NT2/D1 (cell line): ENCODE measurements around the gene DCTD.

ENCODE experiments used
- SUZ12 ChIP-seq: IDR thresholded peaks from 2 replicates; pipeline ENCODE4 v1.6.1; 2011; ENCODE audit not compliant: insufficient read length, insufficient read depth; ENCODE audit errors: extremely low read depth
- YY1 ChIP-seq: IDR thresholded peaks from 2 replicates; pipeline ENCODE4 v1.6.1; 2011; ENCODE audit not compliant: insufficient read length, insufficient read depth
- ZNF274 ChIP-seq: IDR thresholded peaks from 2 replicates; pipeline ENCODE4 v1.6.1; 2011; ENCODE audit warnings: mild to moderate bottlenecking, low read depth, low read length

- TF ChIP-seq YY1 (no peak), ZNF274 (no peak), SUZ12 (no peak)
These were observed 31.0 kb downstream of the DCTD start for GRCh38 chr4:182886205-182886604.
